ENCODE measurements around the gene PANX2.

Gene PANX2

GRCh38 chr22:50171965-50172421 is 1.5 kb downstream of the PANX2 start:
- DNase-seq (ENCODE audit: low read depth) = no peak

GRCh38 chr22:50173311-50173982 is 2.9 kb downstream of the PANX2 start:
- DNase-seq (ENCODE audit: low read depth) = no peak

- no peak for DNase-seq (ENCODE audit: low read depth)
Measured at GRCh38 chr22:50173983-50174355, 3.4 kb downstream of the PANX2 start.

GRCh38 chr22:50174382-50175190 is 4.1 kb downstream of the PANX2 start:
- no peak for DNase-seq (ENCODE audit: low read depth)

GRCh38 chr22:50175191-50175461 is 4.6 kb downstream of the PANX2 start:
- DNase-seq (ENCODE audit: low read depth) = no peak

- DNase-seq (ENCODE audit: low read depth) = no peak
Measured at GRCh38 chr22:50175921-50176849, 5.7 kb downstream of the PANX2 start.

GRCh38 chr22:50176850-50177536 is 6.5 kb downstream of the PANX2 start:
- DNase-seq (ENCODE audit: low read depth) = no peak

- DNase-seq (ENCODE audit: low read depth) = no peak
Measured at GRCh38 chr22:50177537-50178470, 7.3 kb downstream of the PANX2 start.

GRCh38 chr22:50178471-50178864 is 7.9 kb downstream of the PANX2 start:
- DNase-seq (ENCODE audit: low read depth) = no peak

GRCh38 chr22:50178871-50179869 is 8.6 kb downstream of the PANX2 start:
- DNase-seq (ENCODE audit: low read depth) = no peak

GRCh38 chr22:50179937-50180726 is 9.6 kb downstream of the PANX2 start:
- DNase-seq (ENCODE audit: low read depth) = no peak

GRCh38 chr22:50180727-50181521 is 10.4 kb downstream of the PANX2 start:
- no peak for DNase-seq (ENCODE audit: low read depth)

- DNase-seq (ENCODE audit: low read depth) = no peak
Measured at GRCh38 chr22:50182176-50183081, 11.9 kb downstream of the PANX2 start.

GRCh38 chr22:50183141-50183971 is 12.8 kb downstream of the PANX2 start:
- DNase-seq (ENCODE audit: low read depth) = no peak

- DNase-seq (ENCODE audit: low read depth) = no peak
Measured at GRCh38 chr22:50184004-50184901, 13.7 kb downstream of the PANX2 start.
